ENCODE data around the gene ST6GALNAC3.
"Not testable (repeated sequence)": the region's sequence is repeated elsewhere in the genome, so short reads cannot be mapped to it uniquely, and the experiment has no call there.

ST6GALNAC3 gene

DNA sequence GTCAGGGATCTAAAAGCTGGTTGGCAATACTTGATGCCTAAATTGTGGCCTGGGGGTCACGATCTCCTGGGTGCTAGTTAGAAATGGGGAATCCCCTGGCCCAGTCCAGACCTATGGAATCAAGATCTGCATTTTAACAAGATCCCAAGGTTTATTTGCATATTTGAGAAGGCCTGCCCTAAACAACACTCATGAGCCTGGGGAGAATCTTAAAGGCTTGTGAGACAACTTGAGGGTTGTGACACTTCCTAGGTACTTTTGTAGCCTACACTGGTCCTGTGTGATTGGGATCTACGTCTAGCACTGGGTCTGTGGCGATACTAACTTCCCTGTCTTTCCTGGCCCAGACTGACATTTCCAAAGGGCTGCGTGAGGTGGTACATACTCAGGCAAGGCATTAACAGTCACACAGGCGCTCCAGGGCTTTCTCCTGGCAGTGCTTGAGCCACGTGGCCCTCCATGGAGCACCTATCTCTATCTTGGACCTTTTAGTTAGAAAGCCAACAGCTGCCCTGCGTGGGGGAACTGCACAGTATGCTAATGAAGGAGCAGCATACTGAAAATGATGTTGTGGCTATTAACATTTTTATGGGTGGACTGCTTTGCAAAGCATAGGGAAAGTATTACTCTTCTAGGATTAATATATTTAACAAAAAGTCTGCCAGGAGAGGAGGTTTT lies 263.1 kb downstream of the ST6GALNAC3 start:
- H3K27me3 ChIP-seq (ENCODE audit: control insufficient read depth, insufficient read depth, low read length, poor library complexity, severe bottlenecking) = no peaks in the 10 kb centered on the region
- H3K4me1 ChIP-seq (ENCODE audit: control insufficient read depth, insufficient read depth, low read length) = no peaks in the 10 kb centered on the region
- H3K36me3 ChIP-seq (ENCODE audit: control insufficient read depth, insufficient read depth, low read length) = no peaks in the 10 kb centered on the region
- no peaks in the 10 kb centered on the region for H3K9me3 ChIP-seq (ENCODE audit: control insufficient read depth, low read length)
- H3K27ac ChIP-seq (ENCODE audit: insufficient read depth, low read depth, low read length, poor library complexity, severe bottlenecking) = no peak overlapping the region
- no peak overlapping the region for H3K4me3 ChIP-seq (ENCODE audit: insufficient read depth, low read depth, low read length)
- WGBS, 2 experiments = 94 to 95% methylated on average over 7 of the region's 7 CpGs

DNA sequence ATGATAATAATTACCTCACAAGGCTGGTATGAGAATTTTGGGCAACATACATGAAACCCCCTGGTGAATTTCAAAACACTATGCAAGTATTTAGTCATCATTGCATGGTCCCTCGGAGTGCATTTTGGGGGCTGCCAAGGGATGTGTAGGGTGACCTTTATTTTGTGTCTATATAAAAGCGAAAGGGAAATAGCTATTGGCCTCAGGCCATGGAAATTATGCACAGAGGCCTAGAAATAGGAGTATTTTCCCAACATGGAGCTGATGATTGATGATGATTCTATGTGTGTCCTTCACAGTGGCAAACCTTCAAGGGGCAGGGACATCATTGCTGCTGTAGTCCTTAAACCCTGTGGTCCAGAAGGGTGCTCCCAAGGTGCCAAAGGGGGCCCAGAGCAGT lies 265.5 kb downstream of the ST6GALNAC3 start:
- no peaks in the 10 kb centered on the region for H3K36me3 ChIP-seq (ENCODE audit: control insufficient read depth, insufficient read depth, low read length)
- no peaks in the 10 kb centered on the region for H3K9me3 ChIP-seq (ENCODE audit: control insufficient read depth, low read length)
- H3K4me3 ChIP-seq (ENCODE audit: insufficient read depth, low read depth, low read length) = no peak overlapping the region
- no peaks in the 10 kb centered on the region for H3K27me3 ChIP-seq (ENCODE audit: control insufficient read depth, insufficient read depth, low read length, poor library complexity, severe bottlenecking)
- H3K27ac ChIP-seq (ENCODE audit: insufficient read depth, low read depth, low read length, poor library complexity, severe bottlenecking) = no peak overlapping the region
- WGBS, 2 experiments = 93 to 98% methylated on average over 2 of the region's 2 CpGs
- no peaks in the 10 kb centered on the region for H3K4me1 ChIP-seq (ENCODE audit: control insufficient read depth, insufficient read depth, low read length)

DNA sequence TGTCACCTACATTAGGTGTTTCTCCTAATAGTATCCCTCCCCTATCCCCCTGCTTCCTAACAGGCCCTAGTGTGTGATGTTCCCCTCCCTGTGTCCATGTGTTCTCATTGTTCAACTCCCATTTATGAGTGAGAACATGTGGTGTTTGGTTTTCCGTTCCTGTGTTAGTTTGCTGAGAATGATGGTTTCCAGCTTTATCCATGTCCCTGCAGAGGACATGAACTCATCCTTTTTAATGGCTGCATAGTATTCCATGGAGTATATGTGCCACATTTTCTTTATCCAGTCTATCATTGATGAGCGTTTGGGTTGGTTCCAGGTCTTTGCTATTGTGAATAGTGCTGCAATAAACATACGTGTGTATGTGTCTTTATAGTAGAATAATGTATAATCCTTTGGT lies 267.3 kb downstream of the ST6GALNAC3 start:
- not testable (repeated sequence) for H3K36me3 ChIP-seq (ENCODE audit: control insufficient read depth, insufficient read depth, low read length); H3K9me3 ChIP-seq (ENCODE audit: control insufficient read depth, low read length); H3K4me1 ChIP-seq (ENCODE audit: control insufficient read depth, insufficient read depth, low read length); H3K4me3 ChIP-seq (ENCODE audit: insufficient read depth, low read depth, low read length); H3K27me3 ChIP-seq (ENCODE audit: control insufficient read depth, insufficient read depth, low read length, poor library complexity, severe bottlenecking); H3K27ac ChIP-seq (ENCODE audit: insufficient read depth, low read depth, low read length, poor library complexity, severe bottlenecking)
- 92 to 96% methylated on average over 2 to 3 of the region's 3 CpGs for WGBS, 2 experiments

DNA sequence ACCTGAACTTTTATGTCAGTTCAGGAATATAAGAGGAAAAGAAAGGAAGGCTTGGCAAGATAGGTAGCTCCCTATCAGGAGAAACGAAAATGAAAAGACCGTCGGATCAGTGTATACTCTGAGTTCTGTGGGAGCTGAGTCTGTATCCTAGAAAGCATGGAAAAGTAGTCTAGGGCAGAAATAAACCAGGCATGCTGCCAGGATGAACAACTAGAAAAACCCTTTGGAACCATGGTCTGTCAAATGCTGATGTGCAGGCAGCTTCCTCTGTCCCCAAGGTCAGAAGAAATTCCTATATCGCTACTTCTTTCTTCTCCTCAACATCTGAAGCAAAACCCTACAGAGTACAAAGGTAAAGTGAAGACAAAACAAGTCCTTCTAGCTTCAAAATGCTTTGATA lies 268.8 kb downstream of the ST6GALNAC3 start:
- H3K9me3 ChIP-seq (ENCODE audit: control insufficient read depth, low read length) = no peaks in the 10 kb centered on the region

DNA sequence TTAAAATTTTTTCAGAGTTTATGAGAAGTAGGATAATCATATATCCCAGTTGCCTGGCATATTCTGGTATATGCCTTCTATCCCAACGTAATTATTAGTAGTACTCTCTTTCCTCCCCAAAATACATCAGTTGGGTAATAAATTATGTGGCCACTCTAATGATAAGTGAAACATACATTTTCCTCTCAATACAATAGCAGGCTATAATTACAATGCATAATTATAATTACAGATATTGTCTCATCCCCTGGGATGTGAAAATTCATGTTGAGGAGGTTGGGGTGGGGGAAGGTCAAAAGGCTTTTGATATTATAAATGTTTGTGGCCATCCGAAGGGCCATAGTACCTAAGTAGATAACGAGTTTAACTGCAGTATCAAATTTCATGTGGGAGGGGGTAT lies 277.1 kb downstream of the ST6GALNAC3 start:
- H3K4me1 ChIP-seq (ENCODE audit: control insufficient read depth, insufficient read depth, low read length) = no peaks in the 10 kb centered on the region
- H3K4me3 ChIP-seq (ENCODE audit: insufficient read depth, low read depth, low read length) = no peak overlapping the region
- no peak overlapping the region for H3K27ac ChIP-seq (ENCODE audit: insufficient read depth, low read depth, low read length, poor library complexity, severe bottlenecking)
- no peaks in the 10 kb centered on the region for H3K27me3 ChIP-seq (ENCODE audit: control insufficient read depth, insufficient read depth, low read length, poor library complexity, severe bottlenecking)
- no peaks in the 10 kb centered on the region for H3K36me3 ChIP-seq (ENCODE audit: control insufficient read depth, insufficient read depth, low read length)
- 68 to 83% methylated on average over 2 of the region's 3 CpGs for WGBS, 2 experiments
- no peaks in the 10 kb centered on the region for H3K9me3 ChIP-seq (ENCODE audit: control insufficient read depth, low read length)

More for the DNA sequence above, 268.8 kb downstream of the ST6GALNAC3 start:
- H3K27ac ChIP-seq (ENCODE audit: insufficient read depth, low read depth, low read length, poor library complexity, severe bottlenecking) = no peak overlapping the region
- H3K27me3 ChIP-seq (ENCODE audit: control insufficient read depth, insufficient read depth, low read length, poor library complexity, severe bottlenecking) = no peaks in the 10 kb centered on the region
- H3K36me3 ChIP-seq (ENCODE audit: control insufficient read depth, insufficient read depth, low read length) = no peaks in the 10 kb centered on the region
- no peaks in the 10 kb centered on the region for H3K4me1 ChIP-seq (ENCODE audit: control insufficient read depth, insufficient read depth, low read length)
- 95 to 96% methylated on average over 4 of the region's 4 CpGs for WGBS, 2 experiments
- no peak overlapping the region for H3K4me3 ChIP-seq (ENCODE audit: insufficient read depth, low read depth, low read length)

DNA sequence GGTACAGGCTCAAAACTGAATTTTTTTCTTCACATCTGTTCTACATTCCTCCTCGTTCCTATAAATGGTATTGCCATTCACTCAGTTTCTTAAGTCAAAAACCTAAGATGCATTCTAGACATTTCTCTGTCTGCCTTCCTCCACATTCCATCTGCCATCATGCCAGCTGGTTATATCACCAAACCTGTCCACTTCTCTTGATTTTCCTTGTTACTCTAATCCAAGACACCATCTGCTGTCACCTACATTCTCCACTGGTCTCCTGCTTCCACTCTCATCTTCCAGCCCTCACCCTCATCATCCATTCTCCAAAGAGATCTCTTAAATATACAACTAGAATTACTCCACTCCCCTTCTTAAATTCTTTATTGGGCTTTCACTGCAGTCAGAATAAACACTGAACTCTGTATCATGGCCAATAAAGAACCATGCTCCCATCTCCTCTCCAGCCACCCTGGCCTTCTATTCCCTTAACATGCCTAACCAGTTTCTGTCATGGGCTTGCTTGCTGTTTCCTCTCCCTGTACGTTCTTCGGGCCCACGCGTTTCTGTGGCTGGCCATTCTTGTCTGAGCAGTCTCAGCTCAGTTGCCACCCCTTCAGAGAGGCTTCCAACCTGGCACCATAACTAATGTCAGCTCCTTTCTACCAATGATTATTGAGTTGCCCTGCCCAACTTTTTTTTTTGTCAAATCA lies 278.3 kb downstream of the ST6GALNAC3 start:
- no peak overlapping the region for H3K27ac ChIP-seq (ENCODE audit: insufficient read depth, low read depth, low read length, poor library complexity, severe bottlenecking)
- H3K9me3 ChIP-seq (ENCODE audit: control insufficient read depth, low read length) = no peaks in the 10 kb centered on the region
- no peak overlapping the region for H3K4me3 ChIP-seq (ENCODE audit: insufficient read depth, low read depth, low read length)

DNA sequence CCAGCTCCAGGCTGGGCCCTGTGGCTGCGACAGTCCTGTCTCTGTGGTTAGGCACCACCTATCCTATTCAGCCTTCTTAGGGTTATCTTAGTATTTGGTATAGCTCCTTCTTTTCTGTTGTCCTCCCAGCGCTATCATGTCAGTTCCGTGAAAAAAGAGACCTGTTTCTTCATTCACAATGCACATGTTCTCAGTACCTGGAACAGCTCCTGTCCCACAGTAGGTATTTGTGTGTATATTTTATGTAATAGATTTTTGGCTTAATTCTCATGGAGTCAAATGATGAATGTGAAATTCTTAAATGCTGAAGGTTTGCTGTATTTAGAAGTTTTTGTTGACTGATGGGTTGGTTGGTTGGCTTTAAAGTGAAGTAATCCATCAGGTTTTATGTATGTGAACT lies 279.7 kb downstream of the ST6GALNAC3 start:
- no peaks in the 10 kb centered on the region for H3K4me1 ChIP-seq (ENCODE audit: control insufficient read depth, insufficient read depth, low read length)
- no peaks in the 10 kb centered on the region for H3K36me3 ChIP-seq (ENCODE audit: control insufficient read depth, insufficient read depth, low read length)
- H3K4me3 ChIP-seq (ENCODE audit: insufficient read depth, low read depth, low read length) = no peak overlapping the region
- no peaks in the 10 kb centered on the region for H3K9me3 ChIP-seq (ENCODE audit: control insufficient read depth, low read length)
- H3K27ac ChIP-seq (ENCODE audit: insufficient read depth, low read depth, low read length, poor library complexity, severe bottlenecking) = no peak overlapping the region
- WGBS, 2 experiments = 87 to 91% methylated on average over 1 to 3 of the region's 3 CpGs
- no peaks in the 10 kb centered on the region for H3K27me3 ChIP-seq (ENCODE audit: control insufficient read depth, insufficient read depth, low read length, poor library complexity, severe bottlenecking)

More for the DNA sequence above, 278.3 kb downstream of the ST6GALNAC3 start:
- no peaks in the 10 kb centered on the region for H3K4me1 ChIP-seq (ENCODE audit: control insufficient read depth, insufficient read depth, low read length)
- no peaks in the 10 kb centered on the region for H3K27me3 ChIP-seq (ENCODE audit: control insufficient read depth, insufficient read depth, low read length, poor library complexity, severe bottlenecking)
- WGBS, 2 experiments = 94 to 97% methylated on average over 5 of the region's 5 CpGs
- no peaks in the 10 kb centered on the region for H3K36me3 ChIP-seq (ENCODE audit: control insufficient read depth, insufficient read depth, low read length)

DNA sequence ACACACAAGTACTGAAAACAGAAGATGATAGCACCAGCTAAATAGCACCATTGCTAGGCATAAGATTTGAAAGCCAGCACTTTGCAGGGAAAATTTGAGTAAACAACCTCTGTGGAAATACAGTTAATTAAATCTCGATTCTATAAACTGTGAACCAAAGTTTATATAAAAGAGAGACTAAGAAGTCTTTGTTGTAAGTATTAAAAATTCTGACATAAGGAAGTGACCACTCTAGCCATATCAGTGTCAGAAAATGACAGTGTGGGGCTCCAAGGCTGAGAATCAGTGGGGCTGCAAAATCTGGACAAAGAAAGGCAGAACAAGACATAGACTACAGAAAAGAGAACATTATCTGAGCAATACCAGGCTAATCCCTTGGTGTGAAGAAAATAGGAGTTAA lies 292.2 kb downstream of the ST6GALNAC3 start:
- H3K27ac ChIP-seq (ENCODE audit: insufficient read depth, low read depth, low read length, poor library complexity, severe bottlenecking) = no peak overlapping the region
- no peak overlapping the region for H3K4me3 ChIP-seq (ENCODE audit: insufficient read depth, low read depth, low read length)
- no peaks in the 10 kb centered on the region for H3K36me3 ChIP-seq (ENCODE audit: control insufficient read depth, insufficient read depth, low read length)
- no peaks in the 10 kb centered on the region for H3K9me3 ChIP-seq (ENCODE audit: control insufficient read depth, low read length)
- H3K4me1 ChIP-seq (ENCODE audit: control insufficient read depth, insufficient read depth, low read length) = no peaks in the 10 kb centered on the region
- no peaks in the 10 kb centered on the region for H3K27me3 ChIP-seq (ENCODE audit: control insufficient read depth, insufficient read depth, low read length, poor library complexity, severe bottlenecking)
- 95 to 100% methylated on average over 1 of the region's 1 CpG for WGBS, 2 experiments

DNA sequence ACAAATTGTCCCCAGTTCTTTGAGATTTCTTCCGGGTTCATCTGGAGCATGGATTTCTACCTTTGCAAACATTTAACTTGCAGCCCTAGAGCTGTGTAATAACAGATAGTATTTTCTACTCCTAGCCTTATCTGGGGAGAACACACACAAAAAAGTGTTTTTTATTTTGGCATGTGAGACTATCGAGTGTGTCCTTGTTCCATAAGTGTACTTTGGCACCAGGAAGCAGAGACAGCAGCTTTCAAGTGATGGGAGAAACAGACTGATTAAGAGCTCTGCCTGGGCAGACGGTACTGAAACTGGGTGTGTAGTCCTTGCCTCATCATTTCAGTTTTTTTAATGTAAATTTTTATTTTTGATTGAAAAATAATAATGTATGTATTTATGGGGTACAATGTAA lies 297.4 kb downstream of the ST6GALNAC3 start:
- H3K27ac ChIP-seq (ENCODE audit: insufficient read depth, low read depth, low read length, poor library complexity, severe bottlenecking) = no peak overlapping the region
- H3K4me3 ChIP-seq (ENCODE audit: insufficient read depth, low read depth, low read length) = no peak overlapping the region

DNA sequence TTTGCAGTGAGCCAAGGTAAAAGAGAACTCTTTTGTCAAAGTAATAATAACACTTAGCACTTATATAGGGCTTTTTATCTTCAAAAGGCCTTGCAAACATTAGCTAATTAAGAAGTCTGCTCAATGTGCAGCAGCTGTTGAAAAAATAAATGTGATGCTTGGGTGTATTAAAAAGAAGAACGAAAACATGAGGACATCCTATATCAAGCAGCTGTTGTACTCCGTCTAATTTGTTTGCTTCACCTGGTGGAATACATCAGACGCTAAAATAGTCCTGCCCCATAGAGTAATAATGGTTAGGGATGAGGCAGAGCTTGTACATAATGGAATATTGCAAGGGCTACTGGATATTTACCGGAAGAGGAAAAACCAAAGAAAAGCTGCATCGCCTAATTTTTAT lies 299.5 kb downstream of the ST6GALNAC3 start:
- Histone ChIP-seq H3K4me3 (ENCODE audit: insufficient read depth, low read depth, low read length) (no peak overlapping the region), H3K9me3 (ENCODE audit: control insufficient read depth, low read length) (no peaks in the 10 kb centered on the region), H3K36me3 (ENCODE audit: control insufficient read depth, insufficient read depth, low read length) (no peaks in the 10 kb centered on the region), H3K27ac (ENCODE audit: insufficient read depth, low read depth, low read length, poor library complexity, severe bottlenecking) (no peak overlapping the region), H3K4me1 (ENCODE audit: control insufficient read depth, insufficient read depth, low read length) (no peaks in the 10 kb centered on the region), H3K27me3 (ENCODE audit: control insufficient read depth, insufficient read depth, low read length, poor library complexity, severe bottlenecking) (no peaks in the 10 kb centered on the region)
- WGBS, 2 experiments = 95 to 96% methylated on average over 5 of the region's 5 CpGs

More for the DNA sequence above, 297.4 kb downstream of the ST6GALNAC3 start:
- Histone ChIP-seq H3K36me3 (ENCODE audit: control insufficient read depth, insufficient read depth, low read length) (no peaks in the 10 kb centered on the region), H3K27me3 (ENCODE audit: control insufficient read depth, insufficient read depth, low read length, poor library complexity, severe bottlenecking) (no peaks in the 10 kb centered on the region), H3K4me1 (ENCODE audit: control insufficient read depth, insufficient read depth, low read length) (no peaks in the 10 kb centered on the region), H3K9me3 (ENCODE audit: control insufficient read depth, low read length) (no peaks in the 10 kb centered on the region)
- 74 to 76% methylated on average over 3 of the region's 3 CpGs for WGBS, 2 experiments

Measured in ectodermal cell (in vitro differentiated cells).